ENCODE data around the gene CCDC9B. TPM values are rescaled to one million over a fixed set of nuclear protein-coding genes. Genes with fewer than 3 reads are reported as not detected.

CCDC9B gene
- total and polyA plus RNA-seq, 4 donors: 1.8 to 7.5 (median 4.4) TPM

GRCh38 chr15:40313531-40314398 is 27.0 kb downstream of the CCDC9B start:
- Histone ChIP-seq H3K36me3 (ENCODE audit: control insufficient read depth, insufficient read depth, low read length) (no peaks in the 10 kb centered on the region), H3K4me1 (ENCODE audit: control insufficient read depth, insufficient read depth, low read length) (peaks cover 9% of the 10 kb centered on the region), H3K27ac (ENCODE audit: low read depth, low read length) (no peak overlapping the region), H3K4me3 (ENCODE audit: low read depth, low read length) (no peak overlapping the region), H3K9me3 (ENCODE audit: control insufficient read depth, insufficient read depth, low read length) (no peaks in the 10 kb centered on the region), H3K27me3 (ENCODE audit: control insufficient read depth, insufficient read depth, low read length) (no peaks in the 10 kb centered on the region)
- WGBS (ENCODE audit: insufficient coverage): 51% methylated on average over 6 of the region's 10 CpGs
- DNase-seq (ENCODE audit: low read depth in 4 of 6, low spot score in 6 of 6): peak in 2 of 6 donors; percentile 79 to 84

- H3K36me3 ChIP-seq (ENCODE audit: control insufficient read depth, insufficient read depth, low read length): no peaks in the 10 kb centered on the region
- H3K4me3 ChIP-seq (ENCODE audit: low read depth, low read length): no peak overlapping the region
- peaks cover 16% of the 10 kb centered on the region for H3K4me1 ChIP-seq (ENCODE audit: control insufficient read depth, insufficient read depth, low read length)
- H3K27ac ChIP-seq (ENCODE audit: low read depth, low read length): no peak overlapping the region
- DNase-seq (ENCODE audit: low read depth in 4 of 6, low spot score in 6 of 6): no peak
- no peaks in the 10 kb centered on the region for H3K9me3 ChIP-seq (ENCODE audit: control insufficient read depth, insufficient read depth, low read length)
- WGBS (ENCODE audit: insufficient coverage): 95% methylated on average over 10 of the region's 10 CpGs
- H3K27me3 ChIP-seq (ENCODE audit: control insufficient read depth, insufficient read depth, low read length): no peaks in the 10 kb centered on the region
Observed at GRCh38 chr15:40312370-40313158, 28.2 kb downstream of the CCDC9B start.

GRCh38 chr15:40310993-40311392 is 29.7 kb downstream of the CCDC9B start:
- Histone ChIP-seq H3K27me3 (ENCODE audit: control insufficient read depth, insufficient read depth, low read length) (no peaks in the 10 kb centered on the region), H3K4me3 (ENCODE audit: low read depth, low read length) (no peak overlapping the region), H3K4me1 (ENCODE audit: control insufficient read depth, insufficient read depth, low read length) (peaks cover 27% of the 10 kb centered on the region), H3K36me3 (ENCODE audit: control insufficient read depth, insufficient read depth, low read length) (no peaks in the 10 kb centered on the region), H3K27ac (ENCODE audit: low read depth, low read length) (no peak overlapping the region), H3K9me3 (ENCODE audit: control insufficient read depth, insufficient read depth, low read length) (no peaks in the 10 kb centered on the region)
- no peak for DNase-seq (ENCODE audit: low read depth in 4 of 6, low spot score in 6 of 6)
- 69% methylated on average over 2 of the region's 3 CpGs for WGBS (ENCODE audit: insufficient coverage)

GRCh38 chr15:40310001-40310959 is 30.5 kb downstream of the CCDC9B start:
- Histone ChIP-seq H3K27me3 (ENCODE audit: control insufficient read depth, insufficient read depth, low read length) (no peaks in the 10 kb centered on the region), H3K4me1 (ENCODE audit: control insufficient read depth, insufficient read depth, low read length) (peaks cover 27% of the 10 kb centered on the region), H3K4me3 (ENCODE audit: low read depth, low read length) (no peak overlapping the region), H3K36me3 (ENCODE audit: control insufficient read depth, insufficient read depth, low read length) (no peaks in the 10 kb centered on the region), H3K9me3 (ENCODE audit: control insufficient read depth, insufficient read depth, low read length) (no peaks in the 10 kb centered on the region), H3K27ac (ENCODE audit: low read depth, low read length) (no peak overlapping the region)
- DNase-seq (ENCODE audit: low read depth in 4 of 6, low spot score in 6 of 6): peak in 2 of 6 donors; percentile 54 to 55
- 13% methylated on average over 2 of the region's 4 CpGs for WGBS (ENCODE audit: insufficient coverage)

- 88% methylated on average over 5 of the region's 8 CpGs for WGBS (ENCODE audit: insufficient coverage)
- no peak overlapping the region for H3K27ac ChIP-seq (ENCODE audit: low read depth, low read length)
- H3K4me3 ChIP-seq (ENCODE audit: low read depth, low read length): no peak overlapping the region
- no peaks in the 10 kb centered on the region for H3K27me3 ChIP-seq (ENCODE audit: control insufficient read depth, insufficient read depth, low read length)
- no peaks in the 10 kb centered on the region for H3K36me3 ChIP-seq (ENCODE audit: control insufficient read depth, insufficient read depth, low read length)
- H3K4me1 ChIP-seq (ENCODE audit: control insufficient read depth, insufficient read depth, low read length): peaks cover 27% of the 10 kb centered on the region
- H3K9me3 ChIP-seq (ENCODE audit: control insufficient read depth, insufficient read depth, low read length): no peaks in the 10 kb centered on the region
- no peak for DNase-seq (ENCODE audit: low read depth in 4 of 6, low spot score in 6 of 6)
Observed at GRCh38 chr15:40309344-40309862, 31.3 kb downstream of the CCDC9B start.

GRCh38 chr15:40307421-40308211 is 33.1 kb downstream of the CCDC9B start, which contains the start of gene PLCB2:
PLCB2 (minus strand) TSS chr15:40307935; CDS start chr15:40307672, 263 bp downstream.
- no peak for DNase-seq (ENCODE audit: low read depth in 4 of 6, low spot score in 6 of 6)
- Histone ChIP-seq H3K36me3 (ENCODE audit: control insufficient read depth, insufficient read depth, low read length) (no peaks in the 10 kb centered on the region), H3K27me3 (ENCODE audit: control insufficient read depth, insufficient read depth, low read length) (no peaks in the 10 kb centered on the region), H3K27ac (ENCODE audit: low read depth, low read length) (no peak within 1 kb of the TSS), H3K4me3 (ENCODE audit: low read depth, low read length) (no peak within 1 kb of the TSS), H3K4me1 (ENCODE audit: control insufficient read depth, insufficient read depth, low read length) (peaks cover 27% of the 10 kb centered on the region), H3K9me3 (ENCODE audit: control insufficient read depth, insufficient read depth, low read length) (no peaks in the 10 kb centered on the region)
- 59% methylated on average over 12 of the region's 15 CpGs for WGBS (ENCODE audit: insufficient coverage)

- H3K36me3 ChIP-seq (ENCODE audit: control insufficient read depth, insufficient read depth, low read length): no peaks in the 10 kb centered on the region
- no peaks in the 10 kb centered on the region for H3K27me3 ChIP-seq (ENCODE audit: control insufficient read depth, insufficient read depth, low read length)
- H3K4me3 ChIP-seq (ENCODE audit: low read depth, low read length): no peak overlapping the region
- DNase-seq (ENCODE audit: low read depth in 4 of 6, low spot score in 6 of 6): no peak
- H3K9me3 ChIP-seq (ENCODE audit: control insufficient read depth, insufficient read depth, low read length): no peaks in the 10 kb centered on the region
- H3K27ac ChIP-seq (ENCODE audit: low read depth, low read length): no peak overlapping the region
- H3K4me1 ChIP-seq (ENCODE audit: control insufficient read depth, insufficient read depth, low read length): peaks cover 27% of the 10 kb centered on the region
- WGBS (ENCODE audit: insufficient coverage): 33% methylated on average over 2 of the region's 7 CpGs
Observed at GRCh38 chr15:40306908-40307307, 33.8 kb downstream of the CCDC9B start.

- H3K27ac ChIP-seq (ENCODE audit: low read depth, low read length): no peak overlapping the region
- H3K4me1 ChIP-seq (ENCODE audit: control insufficient read depth, insufficient read depth, low read length): peaks cover 27% of the 10 kb centered on the region
- no peak overlapping the region for H3K4me3 ChIP-seq (ENCODE audit: low read depth, low read length)
- no peaks in the 10 kb centered on the region for H3K27me3 ChIP-seq (ENCODE audit: control insufficient read depth, insufficient read depth, low read length)
- no peaks in the 10 kb centered on the region for H3K36me3 ChIP-seq (ENCODE audit: control insufficient read depth, insufficient read depth, low read length)
- whole genome bisulfite sequencing (ENCODE audit: insufficient coverage): 91% methylated on average over 5 of the region's 5 CpGs
- DNase-seq (ENCODE audit: low read depth in 4 of 6, low spot score in 6 of 6): no peak
- H3K9me3 ChIP-seq (ENCODE audit: control insufficient read depth, insufficient read depth, low read length): no peaks in the 10 kb centered on the region
Observed at GRCh38 chr15:40306371-40306770, 34.4 kb downstream of the CCDC9B start.

Data from spinal cord (tissue), 10 donors.